NCI-H1105 treated with DMSO at 0.1 percent for 48 hours (cell line): ENCODE measurements around the gene TMOD1.
"Not testable (repeated sequence)": the region's sequence is repeated elsewhere in the genome, so short reads cannot be mapped to it uniquely, and the experiment has no call there.

Experiments
- DNase-seq: peaks from one replicate; lab custom pipeline; 2025; lab: John Stamatoyannopoulos, UW

The TMOD1 gene

DNA sequence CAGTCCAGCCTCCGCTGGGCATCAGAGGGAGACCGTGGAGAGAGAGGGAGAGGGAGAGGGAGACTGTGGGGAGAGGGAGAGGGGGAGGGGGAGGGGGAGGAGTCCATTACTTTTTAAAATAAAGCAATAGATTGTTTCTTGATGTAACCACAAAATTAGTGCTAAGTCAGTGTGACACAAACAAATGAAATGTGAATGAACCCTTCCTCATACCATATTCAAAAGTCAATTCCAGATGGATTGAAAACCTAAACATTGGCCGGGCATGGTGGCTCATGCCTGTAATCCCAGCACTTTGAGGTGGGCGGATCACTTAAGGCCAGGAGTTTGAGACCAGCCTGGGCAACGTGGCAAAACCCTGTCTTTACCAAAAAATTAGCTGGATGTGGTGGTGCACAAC is 2.6 kb upstream of the TMOD1 start:
- DNase-seq = not testable (repeated sequence)

DNA sequence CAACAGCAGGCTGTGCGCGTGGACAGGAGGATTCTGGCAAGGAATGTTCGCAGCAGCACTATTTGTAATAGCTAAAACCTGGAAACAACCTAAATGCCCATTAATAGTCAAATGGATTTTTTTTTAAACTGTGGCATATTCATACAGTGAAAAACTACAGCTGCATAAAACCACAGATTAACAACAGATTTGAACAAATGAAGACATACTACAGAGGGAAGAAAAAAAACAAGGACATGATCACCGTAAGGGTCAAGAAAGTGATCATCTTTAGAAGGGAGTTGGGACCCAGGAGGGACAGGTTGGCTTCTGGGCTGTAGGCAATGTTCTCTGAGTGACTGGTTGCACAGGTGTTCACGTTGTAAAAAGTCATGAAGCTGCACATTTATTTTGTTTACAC is 1.2 kb upstream of the TMOD1 start:
- no peak for DNase-seq

DNA sequence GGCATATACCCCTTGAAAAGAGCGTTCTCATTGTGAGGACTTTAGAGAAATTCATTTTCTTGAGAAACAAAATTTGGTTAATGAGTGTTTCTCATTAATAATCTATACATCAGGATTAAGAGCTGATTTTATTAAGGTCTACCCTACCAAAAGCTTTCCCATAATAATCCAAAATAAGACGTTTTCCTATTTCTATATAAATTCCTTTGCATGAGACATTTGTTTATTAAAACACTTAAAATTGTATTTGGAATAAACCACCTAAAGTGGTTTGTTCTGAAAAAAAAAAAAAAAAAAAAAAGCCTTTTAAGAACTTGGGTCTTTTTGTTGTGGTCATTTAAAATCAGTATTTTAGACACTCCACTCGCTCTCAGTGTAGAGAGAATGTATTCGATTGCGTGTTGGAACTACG is 695 bp upstream of the TMOD1 start:
- DNase-seq = no peak

DNA sequence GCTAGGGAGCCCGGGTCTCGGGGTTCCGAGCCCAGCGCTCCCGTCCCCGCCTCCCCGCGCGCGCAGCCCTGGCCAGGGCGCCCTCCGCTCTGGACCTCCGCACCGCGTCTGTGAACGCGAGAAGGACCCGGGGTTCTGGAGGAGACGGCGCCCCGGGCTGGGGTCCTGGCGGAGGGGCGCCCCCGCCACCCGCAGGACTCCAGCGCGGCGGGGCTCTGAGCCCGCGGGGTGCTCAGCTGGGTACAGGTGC is 431 bp downstream of the TMOD1 start:
- DNase-seq = no peak

DNA sequence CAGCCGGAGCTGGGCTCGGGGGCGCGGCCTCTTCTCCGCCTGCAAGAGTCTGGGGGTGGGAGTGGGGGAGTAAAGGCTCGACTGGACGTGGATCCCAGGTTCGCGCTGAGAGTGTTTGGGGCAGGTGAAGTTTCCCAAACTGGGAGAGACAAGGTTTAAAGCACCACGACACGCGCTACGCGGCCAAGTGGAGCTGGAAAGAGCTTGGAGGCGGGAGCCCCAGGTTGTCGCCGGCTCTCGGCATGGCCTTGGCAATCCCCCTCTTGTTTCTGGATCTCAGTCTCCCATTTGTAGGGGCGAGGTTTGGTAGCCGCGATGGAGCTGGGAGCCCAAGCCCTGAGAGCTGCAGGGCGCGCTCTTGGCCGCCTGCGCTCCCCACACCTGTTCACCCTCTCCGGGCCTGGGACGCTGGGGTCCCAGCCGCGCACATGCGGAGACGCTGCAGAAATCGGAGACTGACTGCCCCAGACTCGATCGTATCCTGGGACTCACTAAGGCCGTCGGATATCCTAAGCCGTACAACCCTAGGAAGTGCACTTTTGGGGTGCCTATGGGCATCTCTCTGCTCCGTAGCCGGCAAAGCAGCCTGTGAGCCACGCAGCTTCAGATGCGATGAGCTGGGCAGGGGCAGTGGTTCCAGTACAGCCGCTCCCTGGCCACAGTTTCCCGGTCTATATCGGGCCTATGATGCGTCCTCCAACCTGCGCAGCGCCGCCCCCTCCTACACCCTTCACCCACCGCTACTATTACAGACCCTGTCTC is 937 bp downstream of the TMOD1 start:
- no peak for DNase-seq

DNA sequence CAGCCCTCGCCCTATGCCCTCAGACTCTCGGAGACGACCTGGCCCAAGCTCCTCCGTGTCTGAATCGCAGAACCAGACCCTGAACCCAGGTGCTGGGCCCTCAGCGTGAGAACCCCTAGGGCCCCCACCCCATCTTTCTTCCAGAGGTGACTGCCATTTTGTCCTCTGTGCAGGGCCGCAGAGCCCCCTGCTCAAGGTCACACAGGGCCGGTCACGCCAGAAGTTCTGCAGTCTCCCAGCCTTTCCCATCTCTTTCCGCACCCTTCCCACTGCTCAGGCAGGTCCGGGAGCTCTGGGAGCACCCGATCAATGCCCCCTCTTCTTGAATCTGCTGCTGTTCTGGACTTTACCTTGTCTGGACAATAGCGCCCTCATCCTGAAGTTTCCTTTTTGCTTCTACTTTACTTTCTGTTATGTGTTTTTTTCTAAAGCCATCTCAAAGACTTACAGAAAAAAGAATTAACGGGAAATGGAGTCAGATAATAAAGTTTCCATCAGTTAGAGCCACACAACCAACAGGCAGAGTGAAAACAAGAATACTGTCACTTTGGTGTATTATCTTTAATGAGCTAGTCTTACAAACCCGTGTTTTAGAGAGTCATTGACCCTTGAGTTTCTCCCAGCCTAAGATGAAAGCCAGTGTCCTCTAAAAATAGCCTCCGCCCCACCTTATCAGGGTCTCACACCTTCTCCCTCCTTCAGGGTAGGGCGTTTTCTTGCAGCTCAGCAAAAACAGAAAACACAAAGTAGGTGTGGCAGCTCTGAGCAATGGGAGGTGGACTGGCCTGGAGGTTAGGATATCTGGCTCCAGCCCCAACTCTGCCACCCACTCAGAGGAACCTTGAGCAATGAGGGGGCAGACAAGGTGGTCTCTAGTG is 1.8 kb downstream of the TMOD1 start:
- no peak for DNase-seq

DNA sequence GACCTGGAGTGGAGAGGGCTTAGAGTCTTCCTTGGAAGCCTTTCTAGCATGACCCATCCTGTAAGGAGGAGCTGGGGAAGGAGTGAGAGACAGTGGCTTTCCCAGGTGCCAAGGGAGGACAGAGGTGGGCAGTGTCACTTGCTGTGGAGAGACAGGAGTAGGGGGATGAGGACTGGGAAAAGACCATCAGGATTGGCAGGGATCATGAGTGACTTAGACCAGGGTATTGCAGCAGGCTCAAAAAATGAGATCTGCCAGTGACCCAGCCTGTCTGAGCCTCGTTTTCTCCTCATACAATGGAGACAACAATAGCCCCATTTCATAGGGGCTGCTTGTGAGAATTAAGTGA is 2.4 kb downstream of the TMOD1 start:
- DNase-seq = no peak

DNA sequence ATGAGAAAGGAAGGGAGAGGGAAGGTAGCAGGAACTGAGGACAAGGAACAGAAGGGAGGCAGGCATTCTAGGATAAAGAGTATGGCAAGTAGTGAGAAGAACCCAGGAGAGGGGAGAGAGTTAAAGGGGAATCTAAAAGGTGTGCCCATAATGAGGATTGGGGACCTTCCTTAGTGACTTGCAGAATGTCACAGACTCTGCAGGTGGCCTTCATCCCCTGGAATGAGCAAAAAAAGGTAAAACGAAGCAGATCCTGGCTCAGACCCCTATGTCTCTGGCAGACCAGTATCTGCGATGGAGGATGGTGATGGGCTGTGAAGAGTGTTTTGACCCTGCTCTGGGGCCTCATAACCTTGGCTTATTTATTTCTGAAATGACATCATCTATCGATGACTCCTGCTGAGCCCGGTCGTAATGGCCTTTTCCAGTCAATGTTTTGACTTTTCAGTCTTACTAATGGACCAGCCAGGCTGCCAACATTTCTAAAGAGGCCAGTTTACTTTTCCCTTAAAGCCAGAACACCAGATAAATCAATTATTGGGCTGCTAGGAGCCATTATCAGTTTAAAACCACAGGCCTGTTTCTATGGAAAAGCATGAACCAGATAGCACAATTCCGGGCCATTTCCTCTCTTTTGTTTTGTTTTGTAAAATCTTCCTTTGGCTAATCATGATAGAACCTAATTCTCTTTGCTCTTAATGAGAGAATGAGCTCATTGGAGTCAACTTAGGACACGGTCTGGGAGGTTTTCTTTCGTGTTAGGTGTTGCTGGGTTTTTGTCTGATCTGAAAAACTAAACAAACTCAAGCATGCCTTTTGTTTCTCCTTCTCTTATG is 3.1 kb downstream of the TMOD1 start:
- DNase-seq = no peak

DNA sequence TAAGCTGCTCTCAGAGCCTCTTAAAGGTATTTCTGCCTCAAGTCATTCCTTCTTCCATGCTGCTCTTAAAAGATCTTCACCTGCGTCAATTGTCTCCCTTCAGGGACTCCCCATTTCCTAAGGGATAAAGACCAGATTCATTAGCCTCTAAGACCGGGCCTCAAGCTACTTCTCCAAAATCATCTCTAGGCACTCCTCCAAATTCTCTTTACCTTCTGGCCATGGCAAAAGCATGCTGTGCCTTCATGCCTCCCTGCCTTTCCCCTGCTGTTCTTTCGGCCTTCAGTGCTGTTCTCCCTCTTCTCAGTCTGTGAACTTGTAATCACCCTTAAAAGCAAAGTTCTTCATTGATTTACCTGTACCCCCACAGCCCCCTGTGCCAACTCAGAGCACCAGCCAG is 4.4 kb downstream of the TMOD1 start:
- DNase-seq = no peak

DNA sequence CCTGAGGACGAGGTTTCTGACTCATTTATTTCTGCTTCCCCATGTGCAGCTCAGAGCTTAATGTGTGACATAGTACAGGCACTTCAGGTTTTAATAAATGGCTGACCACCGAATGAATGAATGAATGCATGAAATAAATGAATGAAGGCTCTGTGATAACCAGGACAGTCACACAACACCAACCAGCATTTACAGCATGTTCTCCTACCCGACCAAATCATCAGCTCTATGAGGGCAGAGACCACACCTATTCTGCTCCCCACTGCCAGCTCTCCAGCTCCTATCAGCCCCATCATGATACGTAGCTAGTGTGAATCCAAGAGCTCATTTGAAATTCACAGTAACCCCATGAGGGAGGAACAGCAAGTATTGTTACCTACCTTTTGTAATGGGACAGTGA is 4.8 kb downstream of the TMOD1 start:
- DNase-seq = no peak

DNA sequence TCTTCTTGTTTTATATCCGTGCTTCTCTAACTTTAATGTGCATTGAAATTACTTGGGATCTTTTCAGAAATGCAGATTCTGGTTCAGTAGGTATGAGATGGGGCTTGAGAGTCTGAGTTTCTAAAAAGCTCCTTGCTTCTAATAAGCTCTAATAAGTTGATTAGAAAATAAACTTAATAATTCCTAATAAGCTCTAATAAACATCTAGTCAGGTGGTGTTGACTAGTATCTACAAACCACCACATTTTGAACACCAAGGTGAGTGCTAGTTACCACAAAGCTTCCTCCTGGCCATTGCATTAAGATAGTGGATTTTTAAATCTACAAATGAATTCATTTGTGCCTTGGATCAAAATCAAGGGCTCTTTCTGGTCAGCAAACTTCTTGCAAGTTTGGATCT is 5.3 kb downstream of the TMOD1 start:
- no peak for DNase-seq

DNA sequence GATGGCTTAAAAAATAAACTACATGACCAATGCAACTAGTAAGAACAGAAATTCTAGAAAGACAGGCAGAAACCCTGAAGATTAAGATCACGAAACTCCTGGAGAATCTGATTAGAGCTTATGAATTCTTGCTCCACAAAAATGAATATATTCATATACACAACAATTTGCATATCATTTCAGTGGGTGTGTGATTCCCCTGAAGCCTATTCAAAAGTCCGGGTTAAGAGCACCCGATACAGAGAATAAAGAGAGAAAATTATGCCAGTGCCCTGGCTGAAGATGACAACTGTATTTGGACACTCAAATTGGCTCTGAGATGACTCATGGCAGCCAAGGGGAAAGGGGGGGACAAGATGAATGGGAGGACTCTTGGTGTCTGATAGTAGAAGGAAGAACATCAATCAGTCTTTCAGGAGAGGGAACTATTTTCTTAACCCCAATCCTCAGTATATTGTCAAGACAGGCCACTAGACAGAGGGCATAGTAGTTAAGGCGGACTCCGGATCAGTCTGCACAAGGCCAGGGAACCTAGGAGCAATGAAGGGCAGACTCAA is 6.0 kb downstream of the TMOD1 start:
- no peak for DNase-seq

DNA sequence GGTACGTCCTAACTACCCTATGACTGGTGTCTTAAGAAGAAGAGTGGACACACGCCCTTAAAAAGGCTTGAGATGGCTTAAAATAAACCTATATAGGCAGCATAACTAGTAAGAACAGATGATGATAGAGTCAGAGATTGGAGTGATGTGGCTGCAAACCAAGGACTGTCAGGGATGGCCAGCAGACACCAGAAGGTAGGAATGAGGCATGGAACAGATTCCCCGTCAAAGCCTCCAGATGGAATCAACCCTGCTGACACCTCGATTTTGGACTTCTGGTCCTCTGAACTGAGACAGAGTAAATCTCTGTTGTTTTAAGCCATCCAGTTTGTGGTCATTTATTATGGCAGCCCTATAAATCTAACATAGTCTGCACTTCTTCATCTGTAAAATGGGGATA is 7.4 kb downstream of the TMOD1 start:
- no peak for DNase-seq

DNA sequence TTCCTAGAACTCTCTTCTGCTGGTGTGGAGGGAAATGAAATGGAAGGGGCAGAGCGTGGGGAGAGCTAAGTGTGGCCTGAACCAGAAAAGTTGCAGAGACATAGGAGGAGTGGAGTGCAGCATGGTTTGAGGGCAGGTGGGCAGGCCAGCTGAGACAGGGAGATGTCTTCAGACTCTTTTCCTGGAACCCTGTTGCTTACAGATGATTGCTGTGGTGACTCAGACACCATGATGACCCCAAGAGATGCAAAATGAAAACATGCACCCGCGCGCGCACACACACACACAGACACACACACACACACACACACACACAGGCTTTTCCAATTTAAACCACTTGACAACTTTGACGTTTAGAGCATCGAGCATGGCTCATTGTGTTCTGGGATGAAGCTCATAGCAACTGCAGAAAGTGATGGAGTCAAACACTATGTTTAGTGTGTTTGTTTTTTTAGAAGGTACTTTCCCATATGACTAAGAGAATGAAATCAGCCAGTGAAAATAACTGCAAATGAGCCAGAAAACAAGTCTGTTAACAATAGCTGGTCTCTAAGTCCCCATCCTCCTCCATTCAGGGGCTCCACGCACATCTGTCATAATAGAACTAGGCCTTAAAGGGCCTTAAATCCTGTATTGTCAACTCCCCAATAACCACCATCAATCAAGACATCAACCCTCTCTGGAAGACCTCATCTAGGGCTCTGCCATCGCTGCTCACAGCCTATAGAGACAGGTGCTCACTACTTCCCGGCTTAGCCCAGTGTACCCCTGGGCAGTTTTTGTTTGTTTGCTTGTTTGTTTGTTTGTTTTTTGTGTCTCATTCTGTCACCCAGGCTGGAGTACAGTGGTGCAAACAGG is 9.6 kb downstream of the TMOD1 start:
- DNase-seq = no peak

DNA sequence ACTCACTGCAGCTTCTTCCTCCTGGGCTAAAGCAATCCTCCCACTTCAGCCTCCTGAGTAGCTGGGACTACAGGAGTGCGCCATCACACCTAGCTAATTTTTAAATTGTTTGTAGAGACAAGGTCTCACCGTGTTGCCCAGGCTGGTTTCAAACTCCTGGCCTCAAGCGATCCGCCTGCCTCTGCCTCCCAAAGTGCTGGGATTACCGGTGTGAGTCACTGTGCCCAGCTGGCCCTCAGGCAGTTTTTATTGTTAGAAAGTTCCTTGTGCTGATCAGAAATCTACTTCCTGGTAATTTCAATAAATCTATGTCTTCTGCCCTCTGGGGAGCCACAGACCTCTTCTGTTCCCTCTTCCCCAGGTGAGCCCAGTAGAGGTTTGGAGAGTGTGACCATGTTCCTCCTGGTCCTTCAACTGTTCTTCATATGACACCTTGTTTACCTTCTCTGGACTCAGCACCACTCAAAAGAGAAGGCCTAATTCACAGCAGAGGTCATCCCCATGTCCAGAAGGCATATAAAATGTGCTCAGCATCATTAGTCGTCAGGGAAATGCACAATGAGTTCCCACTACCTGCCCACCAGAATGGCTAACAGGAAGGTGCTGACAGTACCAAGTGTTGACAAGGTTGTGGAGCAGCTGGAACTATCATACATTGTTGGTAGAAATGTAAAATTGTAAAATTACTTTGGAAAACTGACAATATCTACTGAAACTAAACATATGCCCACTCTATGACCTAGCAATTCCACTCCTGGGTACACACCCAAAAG is 10.4 kb downstream of the TMOD1 start:
- DNase-seq = no peak

DNA sequence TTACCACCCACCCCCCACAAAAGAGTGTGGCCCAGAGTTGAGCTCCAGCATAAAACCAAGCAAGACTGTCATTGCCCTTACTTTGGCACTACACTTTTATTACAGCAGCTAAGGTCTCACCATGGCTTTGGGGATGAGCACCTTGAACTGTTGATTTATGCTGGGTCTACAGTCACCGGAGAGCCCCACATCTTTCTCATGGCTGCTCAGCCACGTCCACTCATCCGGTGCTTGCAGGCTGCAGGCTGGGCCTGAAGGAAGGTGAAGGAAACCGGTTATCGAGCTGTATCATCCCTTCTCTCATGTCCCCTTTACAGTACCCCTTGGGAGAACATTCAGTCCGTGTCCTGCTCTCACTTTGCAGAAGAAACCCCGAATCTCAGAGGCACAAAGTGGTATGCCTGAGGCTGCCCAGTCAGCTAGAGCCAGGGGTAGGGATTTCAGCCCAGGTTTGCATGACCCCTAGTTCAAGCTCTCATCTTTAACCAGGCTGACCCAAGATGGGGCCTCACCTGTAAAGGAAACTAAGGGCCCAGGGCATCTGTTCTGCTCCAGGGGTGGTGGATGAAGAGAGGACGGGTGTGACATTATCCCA is 11.6 kb downstream of the TMOD1 start:
- DNase-seq = no peak

DNA sequence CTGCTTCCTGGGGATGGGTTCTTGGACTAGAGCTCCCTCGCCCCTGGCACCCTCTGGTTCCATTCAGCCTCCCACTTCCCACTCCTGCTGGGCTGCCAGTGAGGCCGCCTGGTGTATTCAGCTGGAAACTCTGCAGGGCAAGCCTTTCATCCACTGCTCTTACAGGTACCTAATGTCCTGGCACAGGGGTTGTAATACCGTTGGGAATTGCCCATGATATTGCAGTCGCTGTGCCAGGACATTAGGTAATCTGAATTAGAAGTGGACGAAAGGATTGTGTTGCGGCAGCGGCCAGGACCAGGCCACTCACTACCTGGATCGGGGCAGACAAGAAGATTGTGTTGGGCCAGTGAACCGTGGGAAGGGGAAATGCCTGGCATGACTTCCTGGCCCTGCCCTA is 13.1 kb downstream of the TMOD1 start:
- no peak for DNase-seq

DNA sequence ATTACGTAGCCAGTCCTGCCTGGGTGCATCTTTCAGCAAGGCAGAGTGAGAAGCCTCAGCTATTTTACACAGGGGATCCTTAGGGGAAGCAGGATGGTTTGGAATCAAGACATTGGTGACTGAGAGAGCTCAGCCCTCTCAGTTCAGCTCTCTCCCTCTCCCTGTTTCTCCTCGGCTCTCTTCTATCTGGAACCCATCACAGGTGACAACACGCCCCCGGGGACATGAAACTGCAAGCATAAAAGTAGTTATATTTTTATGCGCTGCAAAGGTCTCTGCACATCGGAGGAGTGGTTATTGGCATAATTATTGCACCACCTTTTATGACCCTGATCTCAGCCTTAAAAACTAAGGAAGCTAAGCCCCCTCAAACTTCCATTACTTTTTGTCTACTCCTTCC is 14.2 kb downstream of the TMOD1 start:
- no peak for DNase-seq

DNA sequence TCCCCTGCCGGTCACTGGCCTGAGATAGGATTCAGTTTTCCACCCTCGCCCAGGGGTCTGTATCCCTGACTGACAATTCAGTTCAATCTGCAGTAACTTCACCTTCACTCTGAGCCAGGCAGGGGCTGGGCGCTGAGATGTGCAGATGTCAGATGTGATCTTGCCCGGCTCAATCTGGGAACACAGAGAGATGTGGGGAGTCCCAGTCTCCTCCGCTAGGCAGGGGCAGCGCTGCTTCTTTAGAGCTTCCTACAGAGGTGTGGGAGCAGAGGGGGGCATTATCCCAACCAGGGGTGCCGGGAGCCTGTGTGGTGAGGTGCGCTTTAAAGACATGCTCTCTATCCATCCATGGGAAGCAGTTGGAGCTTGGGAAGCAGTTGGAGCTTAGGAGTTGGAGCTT is 14.6 kb downstream of the TMOD1 start:
- DNase-seq = no peak

DNA sequence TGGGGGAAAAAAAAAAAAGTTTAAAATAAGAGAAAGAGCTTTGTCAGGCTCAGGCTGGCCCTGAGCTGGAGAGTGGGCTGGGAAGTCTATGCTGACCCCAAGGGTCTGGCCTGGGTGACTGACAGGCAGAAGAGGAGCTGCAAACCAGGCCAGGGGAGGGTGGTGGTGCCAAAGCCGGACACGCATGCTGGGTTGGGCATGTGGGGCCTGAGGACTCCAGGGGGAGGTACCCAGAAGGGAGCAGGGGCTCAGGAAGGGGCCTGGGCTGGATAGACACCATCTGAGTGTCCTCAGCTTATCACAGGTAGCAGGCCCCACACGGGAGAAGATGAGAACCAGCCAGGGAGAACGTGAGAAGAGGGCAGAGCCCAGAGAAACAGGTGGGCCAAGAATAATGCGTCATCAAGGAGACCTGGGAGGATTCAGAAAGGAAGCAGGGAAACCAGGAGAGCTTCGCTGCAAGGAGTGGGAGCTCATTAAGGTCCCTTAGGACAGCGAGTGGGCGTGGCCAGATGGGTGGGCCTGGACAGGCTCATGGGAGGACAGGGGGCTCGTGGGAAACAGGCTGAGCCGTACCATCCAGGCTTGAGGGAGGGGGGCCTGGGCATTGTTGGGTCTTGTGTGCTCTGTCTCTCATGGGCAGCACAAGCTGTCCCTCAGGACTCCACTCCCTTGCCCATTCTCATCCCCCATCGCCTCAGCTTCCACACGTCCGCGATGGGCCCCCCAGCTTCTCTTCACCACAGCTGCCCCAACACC is 16.0 kb downstream of the TMOD1 start:
- DNase-seq = no peak
